ENCODE measurements around the gene PSMD13. TPM values are rescaled to one million over a fixed set of nuclear protein-coding genes. Genes with fewer than 3 reads are reported as not detected.

Gene PSMD13
- total and polyA plus RNA-seq, 2 of the 4 experiments (the other 2 are of a cell fraction): 177 to 217 TPM

- dilution Hi-C loops (cut with HindIII; ENCODE audit: low sequenced_read_pairs, unreplicated experiment): no loop called here
- H3K23ac ChIP-seq (ENCODE audit: low read depth, low read length): no peak overlapping the region
- ATAC-seq (ENCODE audit: low read depth): no peak
These were observed 7.6 kb downstream of the PSMD13 start for GRCh38 chr11:244376-244775.

More at GRCh38 chr11:244376-244775, 7.6 kb downstream of the PSMD13 start:
- no CpG with 5 or more reads among the region's 2 CpGs for WGBS, 2 experiments (ENCODE audit: extremely low coverage in 2 of 2, insufficient read length in 1 of 2)
- no peak overlapping the region for H4K5ac ChIP-seq (ENCODE audit: low read depth, low read length)
- 0 out of 2 replicates have a peak, but pooled peaks cover 5% of the 10 kb centered on the region for H3K9me1 ChIP-seq (ENCODE audit: insufficient read depth, low read length)
- DNase-seq: no peak
- no peak for TF ChIP-seq RFX5 (IDR thresholded peaks at IDR 0.05; ENCODE audit: low read depth, low read length)
- TF ChIP-seq FOS (IDR thresholded peaks at IDR 0.05; ENCODE audit: low read depth, low read length): no peak
- no peak for TF ChIP-seq CHD1 (IDR thresholded peaks at IDR 0.05; ENCODE audit: low read depth, low read length)
- no peak for TF ChIP-seq BHLHE40 (IDR thresholded peaks at IDR 0.05; ENCODE audit: low read depth, low read length)
- TF ChIP-seq RCOR1 (IDR thresholded peaks at IDR 0.05; ENCODE audit: insufficient replicate concordance, low read length): no peak
- TF ChIP-seq CEBPB (IDR thresholded peaks at IDR 0.05; ENCODE audit: low read depth, low read length): no peak
- TF ChIP-seq ELK1 (IDR thresholded peaks at IDR 0.05; ENCODE audit: borderline replicate concordance, low read depth, low read length): no peak
- no peaks in the 10 kb centered on the region for H3K27me3 ChIP-seq (ENCODE audit: control insufficient read depth, insufficient read depth, low read length)
- no peak overlapping the region for H3K4me3 ChIP-seq (ENCODE audit: insufficient read depth, low read depth, low read length)
- H3K4ac ChIP-seq (ENCODE audit: low read depth, low read length): no peak overlapping the region
- H3K4me2 ChIP-seq (ENCODE audit: low read depth, low read length): no peak overlapping the region
- no peak overlapping the region for H2AFZ ChIP-seq (replicated peaks; ENCODE audit: low read length, poor library complexity)
- no TSS peak for BruUV-seq (replicated peaks)
- H2AK9ac ChIP-seq (replicated peaks; ENCODE audit: low read depth, low read length, poor library complexity): no peak overlapping the region
- ChIA-PET POLR2A (ENCODE audit: unreplicated experiment) (interaction anchor here (0.6 to 0.7 kb wide), 2 partner anchors 28 to 37 kb away, joined by 3 read pairs; partner anchors contain the start of genes BET1L and RIC8A), CTCF (no interaction called here)
- peaks cover 45% of the 10 kb centered on the region for H3K36me3 ChIP-seq (ENCODE audit: control insufficient read depth, insufficient read depth, low read length)
- no peak overlapping the region for H3K18ac ChIP-seq (ENCODE audit: low read depth, low read length)
- peaks cover 26 to 27% of the 10 kb centered on the region in 2 experiments for H3K79me1 ChIP-seq (ENCODE audit: low read depth in 1 of 2, low read length in 2 of 2)
- H3K27ac ChIP-seq (ENCODE audit: insufficient read depth, low read length): no peak overlapping the region
- in situ Hi-C loops (cut with MboI; ENCODE audit: low sequenced_read_pairs) (loop anchor here (5.0 kb wide), 1 partner anchor 33 kb away; the partner anchor contains the start of gene NLRP6), intact Hi-C loops (cut with micrococcal nuclease) (no loop called here)
- H4K91ac ChIP-seq (ENCODE audit: insufficient read depth, low read depth, low read length): no peak overlapping the region
- H3K14ac ChIP-seq (replicated peaks; ENCODE audit: low read depth, low read length): no peak overlapping the region
- H2BK5ac ChIP-seq (ENCODE audit: low read depth, low read length, poor library complexity, severe bottlenecking): no peak overlapping the region
- no peaks in the 10 kb centered on the region for H3K4me1 ChIP-seq (ENCODE audit: control insufficient read depth, insufficient read depth, low read length)
- H3K9me3 ChIP-seq (ENCODE audit: control insufficient read depth, insufficient read depth, low read length): no peaks in the 10 kb centered on the region
- H2AK5ac ChIP-seq (ENCODE audit: low read depth, low read length): no peak overlapping the region
- H3K9ac ChIP-seq (ENCODE audit: low read depth, low read length): no peak overlapping the region
- H2BK120ac ChIP-seq (ENCODE audit: low read depth, low read length): no peak overlapping the region
- no peak overlapping the region for H3K56ac ChIP-seq (ENCODE audit: extremely low read depth, insufficient read depth, low read length)
- H2BK20ac ChIP-seq (ENCODE audit: low read depth, low read length): no peak overlapping the region
- H4K20me1 ChIP-seq (ENCODE audit: insufficient read depth, low read length): peaks cover 11% of the 10 kb centered on the region; the same call in 1 of the 2 replicates
- no peak overlapping the region for H4K8ac ChIP-seq (ENCODE audit: low read depth in 2 of 2, low read length in 2 of 2)
- H2BK15ac ChIP-seq (ENCODE audit: low read depth, low read length): no peak overlapping the region
